ENCODE results near the gene INHBB.

Gene INHBB

GRCh38 chr2:120358734-120359465 lies 13.0 kb downstream of the INHBB start:
- no peak for DNase-seq

GRCh38 chr2:120360307-120360855 lies 14.4 kb downstream of the INHBB start:
- DNase-seq, result no peak

- no peak for DNase-seq
Observed at GRCh38 chr2:120362926-120363325, 17.0 kb downstream of the INHBB start.

GRCh38 chr2:120365236-120365793 lies 19.4 kb downstream of the INHBB start:
- no peak for DNase-seq

GRCh38 chr2:120366698-120367097 lies 20.8 kb downstream of the INHBB start:
- DNase-seq, result no peak

- DNase-seq, result no peak
Observed at GRCh38 chr2:120367221-120367620, 21.3 kb downstream of the INHBB start.

- DNase-seq, result no peak
Observed at GRCh38 chr2:120367649-120368048, 21.7 kb downstream of the INHBB start.

- no peak for DNase-seq
Observed at GRCh38 chr2:120368086-120368485, 22.1 kb downstream of the INHBB start.

GRCh38 chr2:120369250-120369649 lies 23.3 kb downstream of the INHBB start:
- no peak for DNase-seq

- DNase-seq, result no peak
Observed at GRCh38 chr2:120371969-120372625, 26.2 kb downstream of the INHBB start.

- DNase-seq, result no peak
Observed at GRCh38 chr2:120372816-120373215, 26.9 kb downstream of the INHBB start.

- no peak for DNase-seq
Observed at GRCh38 chr2:120373424-120373823, 27.5 kb downstream of the INHBB start.

GRCh38 chr2:120374821-120375220 lies 28.9 kb downstream of the INHBB start:
- DNase-seq, result no peak

- no peak for DNase-seq
Observed at GRCh38 chr2:120375251-120376020, 29.5 kb downstream of the INHBB start.

GRCh38 chr2:120376101-120376500 lies 30.2 kb downstream of the INHBB start:
- no peak for DNase-seq

- no peak for DNase-seq
Observed at GRCh38 chr2:120376679-120377640, 31.0 kb downstream of the INHBB start.

- no peak for DNase-seq
Observed at GRCh38 chr2:120378605-120379004, 32.7 kb downstream of the INHBB start.

GRCh38 chr2:120379916-120380893 lies 34.3 kb downstream of the INHBB start:
- no peak for DNase-seq

- DNase-seq, result no peak
Observed at GRCh38 chr2:120381192-120381591, 35.3 kb downstream of the INHBB start.

GRCh38 chr2:120381661-120382060 lies 35.7 kb downstream of the INHBB start:
- no peak for DNase-seq
